CD4-positive, alpha-beta memory T cell (primary cell): ENCODE data around the gene RALGAPA2. TPM values are rescaled to one million over a fixed set of nuclear protein-coding genes. Genes with fewer than 3 reads are reported as not detected.

ENCODE experiments used
- CTCF ChIA-PET: fragments of 350-600 bp; sonication (Branson Sonifier 250); formaldehyde crosslinking; loops from one replicate; lab custom pipeline; 2021; ENCODE audit warnings: inconsistent platforms; ENCODE audit not compliant: partially characterized antibody; lab: Charles Lee
- POLR2A ChIA-PET: fragments of 350-600 bp; sonication (Branson Sonifier 250); formaldehyde crosslinking; loops from one replicate; lab custom pipeline; 2021; ENCODE audit not compliant: partially characterized antibody; lab: Charles Lee
- DNase-seq, 5 donors: peaks; one replicate each; pipeline versions ENCODE4 v3.0.0 to v3.0.0-alpha.2; 2020 to 2022; ENCODE audit warnings: mixed read lengths in 1 of 5
- H3K27ac ChIP-seq: one replicate; pipeline ENCODE4 v1.7.0; 2013; ENCODE audit warnings: low read depth, low read length
- H3K27me3 ChIP-seq: 2 replicates; pipeline ENCODE4 v1.7.0; 2013; ENCODE audit warnings: mild to moderate bottlenecking, low read length, moderate library complexity; ENCODE audit not compliant: insufficient read depth
- H3K36me3 ChIP-seq: 2 replicates; pipeline ENCODE4 v1.7.0; 2013; ENCODE audit warnings: mild to moderate bottlenecking, low read length, moderate library complexity; ENCODE audit not compliant: insufficient read depth
- H3K4me1 ChIP-seq: 2 replicates; pipeline ENCODE4 v1.7.0; 2013; ENCODE audit warnings: mild to moderate bottlenecking, low read length, moderate library complexity; ENCODE audit not compliant: insufficient read depth
- H3K4me3 ChIP-seq, 2 donors: one replicate each; pipeline ENCODE4 v1.7.0; 2013; ENCODE audit warnings: low read length in 2 of 2, mild to moderate bottlenecking in 1 of 2
- H3K9me3 ChIP-seq, 2 donors: one replicate each; pipeline ENCODE4 v1.7.0; 2013; ENCODE audit warnings: low read length in 2 of 2, control low read depth in 1 of 2; ENCODE audit not compliant: control insufficient read depth in 1 of 2
- H3K27ac Mint-ChIP-seq, 7 donors: one replicate each; pipeline ENCODE4 v1.8.0; 2020 to 2021; ENCODE audit warnings: mixed read lengths in 7 of 7, mild to moderate bottlenecking in 6 of 7, inconsistent platforms in 3 of 7, moderate library complexity in 3 of 7
- H3K27me3 Mint-ChIP-seq, 2 donors: one replicate each; pipeline ENCODE4 v1.8.0; 2020 to 2021; ENCODE audit warnings: mixed read lengths in 2 of 2
- H3K36me3 Mint-ChIP-seq, 2 donors: one replicate each; pipeline ENCODE4 v1.8.0; 2020 to 2021; ENCODE audit warnings: mixed read lengths in 2 of 2, inconsistent platforms in 1 of 2, mild to moderate bottlenecking in 1 of 2
- H3K4me1 Mint-ChIP-seq, 4 donors: one replicate each; pipeline ENCODE4 v1.8.0; 2020 to 2021; ENCODE audit warnings: mixed read lengths in 4 of 4, mild to moderate bottlenecking in 1 of 4
- H3K4me3 Mint-ChIP-seq, 8 donors: one replicate each; pipeline ENCODE4 v1.8.0; 2020 to 2021; ENCODE audit warnings: mixed read lengths in 8 of 8, mild to moderate bottlenecking in 7 of 8, moderate library complexity in 6 of 8, inconsistent platforms in 3 of 8
- H3K9me3 Mint-ChIP-seq, 8 donors: one replicate each; pipeline ENCODE4 v1.8.0; 2020 to 2021; ENCODE audit warnings: mixed read lengths in 8 of 8, mild to moderate bottlenecking in 5 of 8, inconsistent platforms in 3 of 8, moderate library complexity in 1 of 8
- intact Hi-C: fragments of 100-400 bp; cut with micrococcal nuclease; formaldehyde crosslinking; loops from one replicate; pipeline ENCODE4 v1.15.1; 2023
- polyA plus RNA-seq, 2 donors: library from polyadenylated mRNA; unstranded; fragments of 300-500 nt; fragmentation: Illumina TruSeq; gene quantifications; one replicate each; pipeline ENCODE4 v1.2.3, GENCODE V29; 2021
- total RNA-seq, 2 experiments: library from RNA; stranded (reverse); gene quantifications; one replicate each; pipeline ENCODE4 v1.2.3, GENCODE V29; 2021

Gene RALGAPA2
- total and polyA plus RNA-seq, 4 experiments from 2014 or later, result 1.6 to 36.3 (median 21.5) TPM

DNA sequence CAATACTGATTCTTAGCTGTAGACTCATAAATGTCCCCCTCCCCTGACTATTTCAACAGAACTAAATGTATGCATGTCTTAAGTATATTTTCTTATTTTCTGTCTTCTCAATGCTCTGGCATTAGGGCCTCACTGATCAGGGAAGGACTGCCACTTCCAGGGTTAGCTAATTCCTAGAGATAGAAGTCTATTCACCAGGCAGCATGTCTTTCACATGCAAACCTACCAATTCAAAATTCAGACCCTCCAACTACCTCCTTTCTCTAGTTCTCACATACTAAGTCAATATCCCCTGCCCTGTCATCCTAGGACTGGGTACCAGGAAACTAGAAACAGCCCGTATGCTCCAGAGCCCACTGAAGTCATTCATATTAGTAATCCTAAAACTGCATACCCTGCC, 132.3 kb downstream of the RALGAPA2 start:
- Histone ChIP-seq H3K27ac (no peak overlapping the region), H3K4me1 (no peaks in the 10 kb centered on the region), H3K4me3 (no peak overlapping the region), H3K9me3 (no peaks in the 10 kb centered on the region), H3K27me3 (no peaks in the 10 kb centered on the region), H3K36me3 (peaks cover 25% of the 10 kb centered on the region)
- no peak overlapping the region for H3K27ac Mint-ChIP-seq
- H3K9me3 Mint-ChIP-seq, result no peaks in the 10 kb centered on the region
- ChIA-PET CTCF (no interaction called here), POLR2A (no interaction called here)
- intact Hi-C loops, result no loop called here
- DNase-seq, result no peak
- H3K4me1 Mint-ChIP-seq, result no peaks in the 10 kb centered on the region
- H3K27me3 Mint-ChIP-seq, result no peaks in the 10 kb centered on the region
- peaks cover 69 to 72% of the 10 kb centered on the region in 2 donors for H3K36me3 Mint-ChIP-seq
- no peak overlapping the region for H3K4me3 Mint-ChIP-seq

- Histone ChIP-seq H3K27ac (no peak overlapping the region), H3K27me3 (no peaks in the 10 kb centered on the region), H3K36me3 (peaks cover 25% of the 10 kb centered on the region), H3K4me3 (no peak overlapping the region), H3K4me1 (no peaks in the 10 kb centered on the region), H3K9me3 (no peaks in the 10 kb centered on the region)
- ChIA-PET POLR2A (no interaction called here), CTCF (interaction anchor here (1.0 kb wide), 1 partner anchor 12 kb away, joined by 3 read pairs; no protein-coding TSS in a partner anchor)
- no peak overlapping the region for H3K27ac Mint-ChIP-seq
- DNase-seq, result no peak
- H3K4me1 Mint-ChIP-seq, result no peaks in the 10 kb centered on the region
- H3K4me3 Mint-ChIP-seq, result no peak overlapping the region
- intact Hi-C loops, result no loop called here
- H3K36me3 Mint-ChIP-seq, result peaks cover 66 to 71% of the 10 kb centered on the region in 2 donors
- H3K27me3 Mint-ChIP-seq, result no peaks in the 10 kb centered on the region
- no peaks in the 10 kb centered on the region for H3K9me3 Mint-ChIP-seq
Observed at GRCh38 chr20:20578838-20579237, 133.6 kb downstream of the RALGAPA2 start.

GRCh38 chr20:20573797-20574196, 138.6 kb downstream of the RALGAPA2 start:
- CTCF ChIA-PET, result no interaction called here
- H3K27ac ChIP-seq, result no peak overlapping the region
- no peaks in the 10 kb centered on the region for H3K27me3 Mint-ChIP-seq
- intact Hi-C loops, result no loop called here
- peaks cover 58 to 62% of the 10 kb centered on the region in 2 donors for H3K36me3 Mint-ChIP-seq
- no peaks in the 10 kb centered on the region for H3K9me3 ChIP-seq
- POLR2A ChIA-PET, result no interaction called here
- H3K9me3 Mint-ChIP-seq, result no peaks in the 10 kb centered on the region
- H3K36me3 ChIP-seq, result peaks cover 7% of the 10 kb centered on the region
- no peak overlapping the region for H3K27ac Mint-ChIP-seq
- DNase-seq, result no peak
- H3K4me1 Mint-ChIP-seq, result no peaks in the 10 kb centered on the region
- no peak overlapping the region for H3K4me3 Mint-ChIP-seq
- no peak overlapping the region for H3K4me3 ChIP-seq
- H3K27me3 ChIP-seq, result no peaks in the 10 kb centered on the region
- H3K4me1 ChIP-seq, result no peaks in the 10 kb centered on the region

DNA sequence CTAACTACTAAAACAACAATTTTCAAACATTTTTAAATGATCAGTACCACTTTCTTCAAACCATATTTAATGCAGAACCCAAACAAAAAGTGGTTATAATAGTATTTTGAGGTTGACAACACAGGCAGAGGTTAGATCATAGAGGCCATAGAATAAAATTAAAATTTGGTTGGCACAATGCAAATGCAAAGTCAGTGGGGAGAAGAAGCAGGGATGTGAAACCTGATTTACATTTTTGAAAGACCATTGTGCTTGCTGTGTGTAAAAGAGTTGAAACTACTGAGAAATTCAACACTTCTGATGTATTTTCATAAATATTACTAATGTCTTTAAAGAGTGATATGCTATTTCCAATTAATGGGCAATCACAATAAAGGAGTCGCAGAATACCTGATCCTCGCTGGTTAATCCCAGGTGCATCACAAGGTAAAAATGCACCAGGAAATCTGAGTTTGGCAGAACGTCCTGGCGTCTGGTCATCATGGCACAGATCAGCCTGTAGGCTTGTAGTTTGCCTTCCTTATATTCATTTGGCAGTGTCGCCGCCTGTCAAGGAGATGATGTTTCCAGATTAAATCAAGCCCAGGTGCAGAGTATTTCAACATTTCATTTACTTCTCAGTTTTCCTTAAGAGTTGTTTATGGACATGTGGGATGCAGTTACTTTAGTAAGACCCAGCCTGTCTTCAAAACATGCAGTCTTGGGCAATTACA, 141.2 kb downstream of the RALGAPA2 start:
- Histone ChIP-seq H3K36me3 (peaks cover 7% of the 10 kb centered on the region), H3K4me3 (no peak overlapping the region), H3K27me3 (no peaks in the 10 kb centered on the region), H3K9me3 (no peaks in the 10 kb centered on the region), H3K27ac (no peak overlapping the region), H3K4me1 (no peaks in the 10 kb centered on the region)
- H3K4me3 Mint-ChIP-seq, result no peak overlapping the region
- H3K36me3 Mint-ChIP-seq, result peaks cover 50 to 58% of the 10 kb centered on the region in 2 donors
- H3K9me3 Mint-ChIP-seq, result no peaks in the 10 kb centered on the region
- ChIA-PET POLR2A (no interaction called here), CTCF (no interaction called here)
- no peaks in the 10 kb centered on the region for H3K4me1 Mint-ChIP-seq
- intact Hi-C loops, result no loop called here
- no peak overlapping the region for H3K27ac Mint-ChIP-seq
- H3K27me3 Mint-ChIP-seq, result no peaks in the 10 kb centered on the region
- no peak for DNase-seq

- H3K27me3 Mint-ChIP-seq, result no peaks in the 10 kb centered on the region
- no peaks in the 10 kb centered on the region for H3K4me1 Mint-ChIP-seq
- ChIA-PET CTCF (interaction anchor here (1.4 kb wide), 1 partner anchor 385 kb away, joined by 3 read pairs; no protein-coding TSS in a partner anchor), POLR2A (no interaction called here)
- H3K36me3 Mint-ChIP-seq, result peaks cover 41 to 48% of the 10 kb centered on the region in 2 donors
- no peaks in the 10 kb centered on the region for H3K9me3 ChIP-seq
- no peak overlapping the region for H3K4me3 Mint-ChIP-seq
- no peaks in the 10 kb centered on the region for H3K9me3 Mint-ChIP-seq
- H3K36me3 ChIP-seq, result peaks cover 7% of the 10 kb centered on the region
- H3K27me3 ChIP-seq, result no peaks in the 10 kb centered on the region
- intact Hi-C loops, result loop anchor here (1.0 kb wide), 1 partner anchor 208 kb away; no protein-coding TSS in a partner anchor
- H3K27ac ChIP-seq, result no peak overlapping the region
- no peaks in the 10 kb centered on the region for H3K4me1 ChIP-seq
- no peak overlapping the region for H3K27ac Mint-ChIP-seq
- H3K4me3 ChIP-seq, result no peak overlapping the region
- DNase-seq, result peak in 4 of 5 donors; percentile 4 to 23 (median 10)
Observed at GRCh38 chr20:20568604-20569205, 143.7 kb downstream of the RALGAPA2 start.

DNA sequence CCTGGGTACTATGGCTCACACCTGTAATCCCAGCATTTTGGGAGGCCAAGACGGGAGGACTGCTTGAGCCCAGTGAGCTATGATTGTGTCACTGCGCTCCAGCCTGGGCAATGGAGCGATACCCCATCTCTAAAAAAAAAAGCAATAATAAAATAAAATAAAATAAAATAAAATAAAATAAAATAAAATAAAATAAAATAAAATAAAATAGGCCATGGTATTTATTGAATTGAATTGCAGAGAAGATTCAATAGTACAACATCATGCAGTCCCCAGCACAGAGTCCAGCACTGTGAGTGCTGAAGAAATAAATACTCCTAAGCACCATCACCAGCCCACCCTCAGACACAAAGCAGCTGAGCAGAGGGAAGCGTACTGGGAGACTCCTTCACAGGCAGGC, 144.7 kb downstream of the RALGAPA2 start:
- no peak overlapping the region for H3K4me3 Mint-ChIP-seq
- POLR2A ChIA-PET, result no interaction called here
- H3K27me3 ChIP-seq, result no peaks in the 10 kb centered on the region
- no peak overlapping the region for H3K27ac ChIP-seq
- no peak overlapping the region for H3K27ac Mint-ChIP-seq
- H3K4me1 ChIP-seq, result no peaks in the 10 kb centered on the region
- no peak for DNase-seq
- H3K36me3 Mint-ChIP-seq, result peaks cover 31 to 39% of the 10 kb centered on the region in 2 donors
- no peaks in the 10 kb centered on the region for H3K9me3 ChIP-seq
- CTCF ChIA-PET, result interaction anchor here (3.3 kb wide), 1 partner anchor 484 kb away, joined by 10 read pairs; no protein-coding TSS in a partner anchor
- peaks cover 7% of the 10 kb centered on the region for H3K36me3 ChIP-seq
- H3K4me3 ChIP-seq, result no peak overlapping the region
- intact Hi-C loops, result loop anchor here (1.0 kb wide), 1 partner anchor 207 kb away; no protein-coding TSS in a partner anchor
- H3K27me3 Mint-ChIP-seq, result no peaks in the 10 kb centered on the region
- peaks cover 0 to 1% (median 0%) of the 10 kb centered on the region in 4 donors for H3K4me1 Mint-ChIP-seq
- no peaks in the 10 kb centered on the region for H3K9me3 Mint-ChIP-seq

- intact Hi-C loops, result no loop called here
- DNase-seq, result no peak
- Histone ChIP-seq H3K36me3 (peaks cover 3% of the 10 kb centered on the region), H3K9me3 (no peaks in the 10 kb centered on the region), H3K27me3 (no peaks in the 10 kb centered on the region), H3K4me1 (no peaks in the 10 kb centered on the region), H3K27ac (no peak overlapping the region), H3K4me3 (no peak overlapping the region)
- no peaks in the 10 kb centered on the region for H3K27me3 Mint-ChIP-seq
- H3K4me1 Mint-ChIP-seq, result peaks cover 0 to 1% (median 0%) of the 10 kb centered on the region in 4 donors
- CTCF ChIA-PET, result interaction anchor here (1.2 to 3.3 kb wide), 3 partner anchors 11 to 482 kb away, joined by 3 to 10 read pairs (median 3); no protein-coding TSS in a partner anchor
- POLR2A ChIA-PET, result no interaction called here
- no peak overlapping the region for H3K27ac Mint-ChIP-seq
- peaks cover 25 to 37% of the 10 kb centered on the region in 2 donors for H3K36me3 Mint-ChIP-seq
- H3K4me3 Mint-ChIP-seq, result no peak overlapping the region
- no peaks in the 10 kb centered on the region for H3K9me3 Mint-ChIP-seq
Observed at GRCh38 chr20:20566516-20566915, 145.9 kb downstream of the RALGAPA2 start.
